Osteocyte (in vitro differentiated cells): ENCODE data around the gene CDKN2B-AS1. TPM values are rescaled to one million over a fixed set of nuclear protein-coding genes. Genes with fewer than 3 reads are reported as not detected.

Experiments used
- DNase-seq: peaks from one replicate; pipeline ENCODE4 v3.0.0; 2021; ENCODE audit warnings: mixed read lengths; ENCODE audit not compliant: unreplicated experiment; ENCODE audit errors: extremely low spot score
- H3K27ac Mint-ChIP-seq: one replicate; pipeline ENCODE4 v1.8.0; 2021; ENCODE audit warnings: mild to moderate bottlenecking, mixed read lengths; ENCODE audit not compliant: unreplicated experiment
- H3K27me3 Mint-ChIP-seq: one replicate; pipeline ENCODE4 v1.8.0; 2021; ENCODE audit warnings: mixed read lengths; ENCODE audit not compliant: unreplicated experiment
- H3K36me3 Mint-ChIP-seq: one replicate; pipeline ENCODE4 v1.8.0; 2021; ENCODE audit warnings: mixed read lengths; ENCODE audit not compliant: unreplicated experiment
- H3K4me1 Mint-ChIP-seq: one replicate; pipeline ENCODE4 v1.8.0; 2021; ENCODE audit warnings: mixed read lengths; ENCODE audit not compliant: unreplicated experiment
- H3K4me3 Mint-ChIP-seq: one replicate; pipeline ENCODE4 v1.8.0; 2021; ENCODE audit warnings: mild to moderate bottlenecking, moderate library complexity, mixed read lengths; ENCODE audit not compliant: unreplicated experiment
- H3K9me3 Mint-ChIP-seq: one replicate; pipeline ENCODE4 v1.8.0; 2021; ENCODE audit warnings: mixed read lengths; ENCODE audit not compliant: unreplicated experiment
- CTCF ChIP-seq: fragments of 200-600 bp; sonication (generic); IDR thresholded peaks from 2 replicates; pipeline ENCODE4 v1.5.0; 2021; ENCODE audit warnings: antibody characterized with exemption, mild to moderate bottlenecking, moderate library complexity
- total RNA-seq: library from RNA; stranded (reverse); gene quantifications from 2 replicates; pipeline ENCODE4 v1.2.1, GENCODE V29; 2021

CDKN2B-AS1 gene
- total RNA-seq, 1 donor from 2014 or later, result 4.0 TPM

DNA sequence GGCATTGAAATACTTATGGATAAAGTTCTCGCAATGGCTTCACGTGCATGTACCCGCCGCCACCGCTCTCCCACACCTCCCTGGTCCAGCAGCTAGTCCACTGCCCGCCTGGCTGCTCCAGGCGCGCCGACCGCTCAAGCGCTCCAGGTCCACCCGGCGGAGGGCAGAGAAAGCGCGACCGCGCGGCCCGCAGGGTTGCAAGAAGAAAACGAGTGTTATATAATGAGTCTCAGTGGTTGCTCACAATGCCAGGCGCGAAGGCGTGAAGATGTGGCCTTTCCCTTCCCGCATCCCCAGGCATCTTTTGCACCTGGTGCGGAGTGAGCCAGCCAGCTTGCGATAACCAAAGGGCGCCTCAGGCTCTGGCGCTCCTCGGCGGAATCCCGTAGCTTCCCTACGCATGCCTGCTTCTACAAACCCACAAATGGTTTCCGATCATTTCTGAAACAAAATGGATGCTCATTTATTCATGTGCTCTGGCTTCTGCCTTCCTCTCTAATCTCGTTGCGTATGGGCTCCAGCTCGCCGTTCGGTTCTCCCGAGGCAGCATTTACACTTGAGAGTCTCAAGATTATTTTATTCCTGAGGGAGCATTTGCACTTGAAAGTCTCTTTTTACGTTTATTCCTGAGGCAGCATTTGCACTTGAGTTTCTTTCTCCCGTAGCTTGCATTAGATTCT lies 26.1 kb upstream of the CDKN2B-AS1 start:
- Mint-ChIP-seq H3K27me3 (peaks cover 91% of the 10 kb centered on the region), H3K27ac (no peak overlapping the region), H3K4me3 (peak overlapping the region; percentile 59), H3K9me3 (peaks cover 5% of the 10 kb centered on the region), H3K4me1 (peaks cover 32% of the 10 kb centered on the region), H3K36me3 (peaks cover 13% of the 10 kb centered on the region)
- no peak for TF ChIP-seq CTCF
- DNase-seq, result no peak

DNA sequence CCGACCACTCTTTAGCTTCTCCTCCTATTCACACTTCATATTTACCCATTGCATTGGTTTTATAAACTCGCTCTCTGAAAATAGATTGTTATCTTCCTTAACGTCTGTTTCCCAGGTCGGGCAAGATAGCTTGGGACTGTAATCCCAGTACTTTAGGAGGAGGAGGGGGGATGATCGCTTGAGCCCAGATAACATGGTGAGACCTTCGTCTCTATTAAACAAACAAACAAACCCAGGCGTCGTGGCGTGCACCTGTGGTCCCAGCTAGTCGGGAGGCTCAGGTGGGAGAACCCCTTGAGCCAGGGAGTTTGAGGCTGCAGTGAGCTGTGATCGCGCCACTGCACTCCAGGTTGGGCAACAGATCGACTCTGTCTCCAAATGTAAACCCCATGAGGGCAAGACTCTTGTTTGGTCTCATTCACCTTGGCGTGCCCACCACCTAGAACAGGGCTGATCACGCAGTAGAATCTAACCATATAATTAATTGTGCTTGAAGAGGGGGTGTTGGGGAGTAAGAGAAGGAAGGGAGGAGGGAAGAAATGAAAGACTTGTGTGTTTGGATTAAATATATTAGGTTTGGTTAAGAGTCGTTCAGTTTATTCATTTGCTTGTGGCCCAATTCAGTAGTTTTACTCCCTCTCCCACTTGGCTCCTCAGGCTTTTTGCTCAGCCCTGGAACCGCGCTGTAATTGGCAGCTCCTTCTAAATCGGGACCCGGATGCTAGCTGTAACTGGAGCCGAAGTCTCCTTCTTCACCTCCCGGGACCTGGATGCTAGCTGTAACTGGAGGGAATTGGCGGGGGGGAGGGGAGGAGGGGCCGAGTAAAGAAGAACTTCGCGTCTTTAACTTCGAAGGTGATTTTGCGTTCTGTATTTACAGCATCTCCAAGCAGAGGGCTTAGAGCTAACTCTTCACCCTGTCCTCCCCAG lies 25.3 kb upstream of the CDKN2B-AS1 start:
- no peak for DNase-seq
- no peak for TF ChIP-seq CTCF
- no peaks in the 10 kb centered on the region for H3K9me3 Mint-ChIP-seq

GRCh38 chr9:21969951-21970799 lies 24.4 kb upstream of the CDKN2B-AS1 start:
- TF ChIP-seq CTCF, result no peak
- no peak for DNase-seq
- Mint-ChIP-seq H3K27me3 (peaks cover 92% of the 10 kb centered on the region), H3K4me3 (no peak overlapping the region), H3K4me1 (peaks cover 39% of the 10 kb centered on the region), H3K9me3 (no peaks in the 10 kb centered on the region), H3K36me3 (peaks cover 14% of the 10 kb centered on the region), H3K27ac (no peak overlapping the region)

More for the DNA sequence above, 25.3 kb upstream of the CDKN2B-AS1 start:
- Mint-ChIP-seq H3K36me3 (peaks cover 12% of the 10 kb centered on the region), H3K4me3 (peak overlapping the region; percentile 59), H3K27me3 (peaks cover 91% of the 10 kb centered on the region), H3K4me1 (peaks cover 36% of the 10 kb centered on the region), H3K27ac (no peak overlapping the region)

GRCh38 chr9:21970800-21971640 lies 23.6 kb upstream of the CDKN2B-AS1 start:
- no peak for DNase-seq
- no peak for TF ChIP-seq CTCF
- Mint-ChIP-seq H3K9me3 (no peaks in the 10 kb centered on the region), H3K4me1 (peaks cover 36% of the 10 kb centered on the region), H3K36me3 (peaks cover 14% of the 10 kb centered on the region), H3K27me3 (peaks cover 92% of the 10 kb centered on the region), H3K4me3 (no peak overlapping the region), H3K27ac (no peak overlapping the region)
